Superior temporal gyrus (tissue), 1 donor: ENCODE data around the gene SARDH.
A peak's percentile ranks its signal among the peaks of the same experiment; 100 is the strongest.

Experiments used
- DNase-seq: peaks from one replicate; pipeline ENCODE4 v3.0.0-alpha.2; 2016; ENCODE audit errors: extremely low spot score

The SARDH gene

DNA sequence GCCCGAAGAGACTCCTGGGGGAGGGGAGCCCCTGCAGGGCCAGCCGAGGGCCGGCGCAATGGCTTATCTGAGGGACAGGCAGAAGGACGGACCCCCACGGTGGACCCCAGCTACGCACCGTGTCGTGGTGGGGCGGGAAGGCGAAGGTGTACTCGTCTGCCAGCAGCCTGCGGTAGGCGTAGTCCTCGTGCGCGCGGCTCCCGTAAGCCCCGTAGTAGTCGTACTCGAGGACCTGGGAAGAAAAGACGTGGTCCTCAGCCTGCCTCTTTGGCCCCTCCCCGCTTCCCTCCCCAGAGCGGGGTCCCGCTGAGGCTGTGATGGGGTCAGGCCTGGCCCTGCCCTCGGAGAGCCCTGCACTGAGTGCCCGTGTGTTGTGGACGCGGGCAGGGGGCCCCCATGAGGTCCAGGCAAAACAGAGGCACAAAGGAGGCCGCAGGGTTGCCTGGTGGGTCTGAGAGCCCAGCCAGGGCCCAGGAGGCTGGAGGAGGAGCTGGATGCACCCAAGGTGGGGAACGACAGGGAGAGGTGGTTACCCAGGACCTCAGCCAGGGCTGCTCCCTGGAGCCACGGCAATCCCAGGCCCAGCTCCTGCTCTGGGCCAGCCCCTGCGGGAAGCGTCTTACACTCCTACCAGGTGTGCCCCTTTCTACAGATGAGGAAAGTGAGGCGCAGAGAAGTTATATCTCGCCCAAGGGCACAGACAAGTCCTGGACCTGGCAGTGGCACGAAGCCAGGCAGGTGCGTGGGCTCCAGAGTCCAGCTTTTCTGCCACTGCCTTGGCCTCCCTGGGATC lies 35.2 kb downstream of the SARDH start:
- no peak for DNase-seq

DNA sequence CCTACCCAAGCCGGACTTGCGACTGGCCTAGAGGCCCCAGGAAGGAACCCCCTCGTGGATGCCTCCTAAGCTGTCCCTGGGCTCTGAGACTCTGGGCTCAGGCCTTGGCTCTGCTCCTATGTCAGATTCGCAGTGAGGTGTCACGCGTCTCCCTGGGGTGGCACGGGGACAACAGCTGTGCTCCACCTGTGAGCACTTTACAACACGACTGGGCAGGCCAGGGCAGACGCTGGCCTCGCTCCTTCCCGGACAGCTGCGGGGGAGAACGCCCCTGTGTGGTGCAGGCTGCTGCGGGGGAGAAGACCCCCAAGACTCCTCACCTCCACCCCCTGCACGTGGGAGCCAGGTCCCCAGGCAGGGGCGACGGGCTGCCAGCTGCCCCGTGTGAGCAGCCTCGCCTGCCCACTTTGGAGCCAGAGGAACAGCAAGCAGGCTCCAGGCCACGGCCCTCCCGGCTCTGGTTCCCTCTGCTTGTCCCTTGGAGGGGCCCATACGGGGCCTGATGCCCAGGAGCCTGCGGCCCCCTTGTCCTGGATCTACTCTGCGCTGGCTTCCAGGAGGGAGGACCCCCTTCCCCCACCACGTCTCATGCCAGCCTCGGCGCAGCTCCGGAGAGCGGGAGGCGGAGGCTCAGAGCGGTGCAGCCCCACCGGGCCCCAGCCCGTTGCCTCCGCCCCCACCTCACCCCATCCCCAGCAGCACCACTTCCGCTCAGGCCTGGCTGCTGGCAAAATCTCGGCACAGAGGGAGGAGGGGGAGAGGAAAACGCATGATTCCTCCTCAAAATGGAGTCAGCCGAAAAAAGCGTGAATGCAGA lies 36.0 kb downstream of the SARDH start:
- DNase-seq, result no peak

GRCh38 chr9:133701321-133701980 lies 36.7 kb downstream of the SARDH start:
- peak; percentile 70 for DNase-seq

GRCh38 chr9:133700819-133701320 lies 37.3 kb downstream of the SARDH start:
- DNase-seq, result peak; percentile 52

- no peak for DNase-seq
Measured at GRCh38 chr9:133699546-133699945, 38.6 kb downstream of the SARDH start.

DNA sequence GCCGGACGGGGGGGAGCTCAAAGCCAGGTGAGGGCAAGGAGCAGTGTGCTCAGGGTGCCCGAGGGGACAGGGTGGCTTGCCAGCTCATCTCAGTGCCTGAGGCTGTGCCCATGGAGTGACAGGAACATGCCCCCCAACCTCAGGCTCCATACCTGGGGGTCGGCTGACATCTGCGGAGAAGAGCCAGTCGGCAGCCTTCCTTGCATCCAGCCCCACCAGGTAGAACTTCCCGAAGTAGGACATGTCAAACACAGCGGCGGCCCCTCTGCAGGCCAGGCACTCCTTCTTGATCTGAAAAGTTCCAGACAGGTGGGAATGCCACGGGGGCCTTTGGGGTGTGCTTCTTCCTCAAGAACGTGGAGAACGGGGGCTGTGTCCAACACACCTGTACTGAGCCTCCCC lies 42.1 kb downstream of the SARDH start:
- DNase-seq, result no peak

DNA sequence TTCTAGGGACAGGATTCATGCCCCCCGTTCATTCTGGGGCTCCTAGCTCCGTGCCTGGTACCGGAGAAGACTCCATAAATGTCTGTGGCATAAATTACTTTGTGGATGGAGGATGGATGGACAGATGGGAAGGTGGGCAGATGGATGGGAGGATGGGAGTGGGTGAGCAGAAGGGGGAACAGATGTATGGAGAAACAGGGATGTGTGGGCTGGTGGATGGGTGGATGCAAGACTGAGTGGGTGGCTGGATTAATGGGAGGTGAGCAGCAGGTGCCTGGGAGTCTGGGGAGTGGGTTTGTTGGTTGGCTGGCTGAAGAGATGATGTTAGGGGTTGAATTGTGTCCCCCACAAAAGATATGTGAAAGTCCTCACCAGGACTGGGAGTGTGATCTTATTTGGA lies 43.5 kb downstream of the SARDH start:
- DNase-seq, result no peak

GRCh38 chr9:133693703-133694529 lies 44.2 kb downstream of the SARDH start:
- DNase-seq, result no peak

DNA sequence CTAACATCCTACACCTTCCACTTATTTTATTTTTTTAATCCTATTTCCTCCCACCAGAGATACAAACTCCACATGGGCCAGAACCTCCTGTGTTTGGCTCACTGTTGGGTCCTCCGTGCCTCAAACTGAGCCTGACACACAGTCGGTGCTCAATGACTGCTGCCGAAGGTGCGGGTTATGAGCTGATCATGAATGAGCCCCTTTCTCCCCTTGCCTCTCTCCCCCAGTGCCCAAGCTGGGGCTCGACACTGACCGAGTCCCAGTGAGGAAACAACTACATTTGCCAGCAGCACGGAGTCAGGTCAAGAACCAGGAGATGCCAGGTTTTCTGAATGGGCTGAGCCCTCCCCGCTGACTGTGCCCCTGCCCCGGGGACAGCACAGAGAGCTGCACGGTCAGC lies 45.0 kb downstream of the SARDH start:
- DNase-seq, result no peak

- no peak for DNase-seq
Measured at GRCh38 chr9:133692364-133692985, 45.7 kb downstream of the SARDH start.

GRCh38 chr9:133691626-133692363 lies 46.4 kb downstream of the SARDH start:
- no peak for DNase-seq

DNA sequence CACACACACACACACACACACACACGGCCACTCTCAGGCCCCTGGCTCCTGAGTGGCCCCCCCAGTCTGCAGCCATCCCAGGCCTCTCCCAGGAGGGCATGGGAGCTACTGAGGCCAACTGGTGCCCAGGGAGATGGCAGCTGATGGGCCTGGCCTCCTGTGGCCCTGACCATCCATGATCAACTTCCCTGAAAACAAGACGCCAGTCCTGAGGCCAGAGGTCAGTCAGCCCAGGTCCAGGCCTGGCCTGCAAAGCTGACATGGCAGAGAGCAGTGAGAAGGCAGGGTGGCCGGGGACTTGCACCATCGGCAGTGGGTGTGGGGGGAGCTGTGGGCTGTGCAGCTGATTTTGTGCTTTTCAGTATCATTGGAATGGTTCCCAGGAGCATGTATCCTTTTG lies 47.0 kb downstream of the SARDH start:
- no peak for DNase-seq

- no peak for DNase-seq
Measured at GRCh38 chr9:133690081-133690561, 48.0 kb downstream of the SARDH start.

GRCh38 chr9:133689151-133689763 lies 48.9 kb downstream of the SARDH start:
- DNase-seq, result no peak

- no peak for DNase-seq
Measured at GRCh38 chr9:133687856-133688761, 50.0 kb downstream of the SARDH start.

GRCh38 chr9:133686642-133687575 lies 51.2 kb downstream of the SARDH start:
- peak; percentile 59 for DNase-seq
